HG02678 (cell line): ENCODE results near the gene BSCL2.
"Not testable (repeated sequence)": the region's sequence is repeated elsewhere in the genome, so short reads cannot be mapped to it uniquely, and the experiment has no call there.

Experiments used
- ATAC-seq: cut with Tn5 transposase; IDR thresholded peaks from one replicate; pipeline ENCODE4 v1.9.1; 2021; ENCODE audit warnings: mild to moderate bottlenecking, moderate library complexity; ENCODE audit not compliant: unreplicated experiment

The BSCL2 gene

DNA sequence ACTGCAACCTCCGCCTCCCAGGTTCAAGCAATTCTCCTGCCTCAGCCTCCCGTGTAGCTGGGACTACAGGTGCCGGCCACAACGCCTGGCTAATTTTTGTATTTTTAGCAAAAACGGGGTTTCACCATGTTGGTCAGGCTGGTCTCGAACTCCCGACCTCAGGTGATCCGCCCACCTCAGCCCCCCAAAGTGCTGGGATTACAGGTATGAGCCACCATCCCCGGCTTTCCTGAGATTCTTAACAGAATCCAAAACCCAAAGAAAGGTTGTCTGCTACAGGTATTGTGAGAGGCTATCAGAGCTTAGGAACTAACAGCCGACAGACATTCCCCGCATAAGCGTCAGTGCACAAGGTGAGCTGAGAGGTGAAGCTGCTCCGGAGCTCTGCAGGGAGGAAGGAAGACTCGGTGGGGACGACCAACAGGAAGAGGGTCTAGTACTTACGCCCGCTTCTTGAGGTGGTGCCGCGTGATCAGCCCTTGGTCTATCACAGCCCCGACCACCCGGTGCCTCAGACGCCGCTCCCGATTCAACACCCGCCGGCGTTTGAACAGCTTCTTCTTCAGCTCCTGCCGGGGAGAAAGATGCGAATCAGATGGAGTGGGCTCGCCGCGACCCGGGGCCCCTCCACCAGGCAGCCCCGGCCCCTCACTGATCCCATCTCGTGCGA, 42.7 kb downstream of the BSCL2 start:
- ATAC-seq: peak; percentile 33

DNA sequence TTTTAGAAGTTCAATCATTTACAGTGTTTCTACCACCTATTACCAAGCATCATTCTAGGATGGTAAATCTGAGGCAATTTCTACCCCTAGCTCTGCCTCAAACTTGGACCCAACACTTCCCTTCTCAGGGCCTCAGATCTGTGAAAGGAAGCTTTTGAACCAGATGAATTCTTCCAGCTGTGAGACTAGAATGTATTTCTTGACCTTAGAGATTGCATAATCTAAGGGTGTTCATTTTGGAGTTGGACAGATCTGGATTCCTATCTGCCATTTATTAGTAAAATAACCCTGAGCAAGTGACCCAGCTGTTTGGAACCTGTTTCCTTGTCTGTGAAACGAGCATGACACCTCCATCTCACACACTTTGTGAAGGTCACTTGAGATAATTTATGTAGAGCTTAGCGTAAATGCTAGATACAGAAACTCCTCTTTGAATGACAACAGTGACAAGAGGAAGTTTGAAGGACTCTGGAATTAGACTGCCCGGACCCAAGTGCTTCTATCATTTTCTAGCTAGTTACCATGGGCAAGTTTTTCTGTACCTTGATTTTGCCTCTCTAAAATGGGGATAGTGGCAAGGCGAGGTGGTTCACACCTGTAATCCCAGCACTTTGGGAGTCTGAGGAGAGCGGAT, 50.3 kb downstream of the BSCL2 start:
- no peak for ATAC-seq

GRCh38 chr11:62654297-62654696, 52.9 kb downstream of the BSCL2 start:
- no peak for ATAC-seq

- ATAC-seq: peak; percentile 6
These were observed 54.8 kb downstream of the BSCL2 start for GRCh38 chr11:62652161-62653006.

GRCh38 chr11:62650283-62650682, 56.9 kb downstream of the BSCL2 start:
- not testable (repeated sequence) for ATAC-seq

DNA sequence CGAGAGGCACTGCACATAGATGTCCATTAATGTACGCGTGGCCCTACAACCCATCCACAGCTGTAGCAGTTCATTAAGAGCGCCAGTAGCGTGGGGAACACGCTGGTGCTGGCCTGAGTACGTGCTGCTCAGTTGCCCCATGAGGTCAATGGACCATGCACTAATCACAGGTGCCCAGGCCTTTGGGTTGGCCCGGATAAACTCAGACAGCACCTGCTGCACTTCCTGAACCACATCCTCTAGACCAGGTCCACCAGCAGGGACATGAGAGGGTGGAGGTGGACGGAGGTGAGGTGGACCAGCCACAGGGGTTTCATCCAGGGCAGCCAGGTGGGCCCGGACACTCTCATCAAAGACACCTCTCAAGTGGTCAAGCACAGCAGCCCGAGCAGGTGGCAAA, 57.7 kb downstream of the BSCL2 start:
- ATAC-seq: no peak

GRCh38 chr11:62648967-62649364, 58.3 kb downstream of the BSCL2 start:
- ATAC-seq: no peak

DNA sequence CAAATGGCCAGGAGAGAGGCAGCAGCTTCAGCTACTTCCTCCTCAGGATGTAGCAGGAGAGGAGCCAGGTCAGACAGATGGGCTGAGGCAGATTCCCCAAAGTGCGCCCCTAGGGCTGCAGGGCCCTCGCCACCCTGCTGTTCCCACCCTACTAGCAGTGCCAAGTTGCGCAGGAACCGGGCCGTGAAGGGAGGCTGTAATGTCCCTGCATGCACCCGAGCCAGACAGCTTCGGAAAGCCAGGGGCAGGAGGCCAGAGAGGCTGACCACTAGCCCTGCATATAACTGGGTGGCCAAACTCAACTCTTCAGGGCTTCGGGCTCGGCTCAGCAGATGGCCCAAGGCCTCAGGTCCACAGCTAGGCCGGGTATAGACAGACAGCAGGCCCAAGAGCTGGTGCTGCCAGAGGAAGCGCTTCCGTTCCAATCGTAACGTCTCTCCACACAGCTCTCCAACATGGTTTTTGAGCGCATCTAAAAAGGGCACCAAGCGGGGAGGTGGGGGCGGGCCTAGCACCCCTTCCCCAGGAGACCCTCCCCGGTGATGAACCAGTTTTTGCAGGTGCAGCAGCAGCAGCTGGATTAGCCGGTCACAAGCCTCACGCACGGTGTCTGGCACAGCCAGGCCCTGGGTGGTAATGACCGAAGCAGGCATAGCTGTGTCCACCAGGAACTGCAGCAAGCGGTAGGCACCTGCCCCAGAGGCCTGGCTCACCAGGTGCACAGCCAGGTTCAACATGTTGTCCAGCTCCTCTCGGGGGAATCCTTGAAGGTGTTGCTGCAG, 58.8 kb downstream of the BSCL2 start:
- ATAC-seq: no peak

GRCh38 chr11:62647609-62648005, 59.6 kb downstream of the BSCL2 start:
- no peak for ATAC-seq

- ATAC-seq: no peak
These were observed 60.2 kb downstream of the BSCL2 start for GRCh38 chr11:62646825-62647608.

GRCh38 chr11:62645946-62646824, 61.0 kb downstream of the BSCL2 start, which contains the start of gene GANAB:
Gene GANAB, minus strand, starts transcription at chr11:62646613. Its CDS starts 14 bp downstream, at chr11:62646599.
- peak; percentile 96 for ATAC-seq

- ATAC-seq: no peak
These were observed 61.6 kb downstream of the BSCL2 start for GRCh38 chr11:62645671-62645945.

GRCh38 chr11:62644220-62644619, 63.0 kb downstream of the BSCL2 start:
- no peak for ATAC-seq
